HG03439 (cell line): ENCODE results near the gene TSPY9.
"Not testable (repeated sequence)": the region's sequence is repeated elsewhere in the genome, so short reads cannot be mapped to it uniquely, and the experiment has no call there.

Experiments
- ATAC-seq: cut with Tn5 transposase; IDR thresholded peaks from one replicate; pipeline ENCODE4 v1.9.1; 2021; ENCODE audit warnings: mild to moderate bottlenecking, moderate library complexity; ENCODE audit not compliant: unreplicated experiment

Gene TSPY9, protein sequence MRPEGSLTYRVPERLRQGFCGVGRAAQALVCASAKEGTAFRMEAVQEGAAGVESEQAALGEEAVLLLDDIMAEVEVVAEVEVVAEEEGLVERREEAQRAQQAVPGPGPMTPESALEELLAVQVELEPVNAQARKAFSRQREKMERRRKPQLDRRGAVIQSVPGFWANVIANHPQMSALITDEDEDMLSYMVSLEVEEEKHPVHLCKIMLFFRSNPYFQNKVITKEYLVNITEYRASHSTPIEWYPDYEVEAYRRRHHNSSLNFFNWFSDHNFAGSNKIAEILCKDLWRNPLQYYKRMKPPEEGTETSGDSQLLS

DNA sequence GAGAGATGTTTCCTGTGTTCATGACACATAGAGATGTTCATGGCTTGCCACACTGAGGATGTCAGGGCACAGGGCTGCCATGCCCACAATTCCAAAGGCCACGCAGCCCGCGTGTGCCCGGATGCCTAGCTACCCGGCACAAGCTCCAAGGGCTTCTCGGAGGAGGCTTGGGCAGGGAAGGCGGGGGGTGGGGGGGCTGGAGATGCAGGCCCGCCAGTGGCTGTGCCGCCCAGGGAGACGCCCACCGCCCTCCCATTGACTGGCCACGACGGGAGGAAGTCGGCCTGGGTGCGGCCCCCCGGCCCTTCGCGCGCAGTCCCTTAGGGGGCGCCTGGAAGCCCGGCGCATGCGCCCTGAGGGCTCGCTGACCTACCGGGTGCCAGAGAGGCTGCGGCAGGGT lies at the start of gene TSPY9:
Gene TSPY9, plus strand, starts transcription at position 301 of the 400 bp plus-strand sequence. Its CDS starts 46 bp downstream, at position 347.
- not testable (repeated sequence) for ATAC-seq

GRCh38 chrY:9466655-9467054 lies 20.4 kb upstream of the TSPY9 start, which contains the start of gene TSPY1:
Gene TSPY1 (plus strand): TSS chrY:9466955. CDS start chrY:9467001, 46 bp downstream.
- ATAC-seq, result not testable (repeated sequence)

- ATAC-seq, result not testable (repeated sequence)
Observed at GRCh38 chrY:9504396-9504795, 17.3 kb downstream of the TSPY9 start.

GRCh38 chrY:9516287-9516686 lies 29.2 kb downstream of the TSPY9 start:
- ATAC-seq, result not testable (repeated sequence)

GRCh38 chrY:9527580-9527979 lies 40.5 kb downstream of the TSPY9 start, which contains the start of gene TSPY10:
Gene TSPY10 (plus strand): TSS chrY:9527880. CDS start chrY:9527926, 46 bp downstream.
- not testable (repeated sequence) for ATAC-seq
